NCI-H1105 (cell line): ENCODE data around the gene GRB10.

ENCODE experiments used
- DNase-seq: peaks from one replicate; lab custom pipeline; 2025; lab: John Stamatoyannopoulos, UW

Gene GRB10

DNA sequence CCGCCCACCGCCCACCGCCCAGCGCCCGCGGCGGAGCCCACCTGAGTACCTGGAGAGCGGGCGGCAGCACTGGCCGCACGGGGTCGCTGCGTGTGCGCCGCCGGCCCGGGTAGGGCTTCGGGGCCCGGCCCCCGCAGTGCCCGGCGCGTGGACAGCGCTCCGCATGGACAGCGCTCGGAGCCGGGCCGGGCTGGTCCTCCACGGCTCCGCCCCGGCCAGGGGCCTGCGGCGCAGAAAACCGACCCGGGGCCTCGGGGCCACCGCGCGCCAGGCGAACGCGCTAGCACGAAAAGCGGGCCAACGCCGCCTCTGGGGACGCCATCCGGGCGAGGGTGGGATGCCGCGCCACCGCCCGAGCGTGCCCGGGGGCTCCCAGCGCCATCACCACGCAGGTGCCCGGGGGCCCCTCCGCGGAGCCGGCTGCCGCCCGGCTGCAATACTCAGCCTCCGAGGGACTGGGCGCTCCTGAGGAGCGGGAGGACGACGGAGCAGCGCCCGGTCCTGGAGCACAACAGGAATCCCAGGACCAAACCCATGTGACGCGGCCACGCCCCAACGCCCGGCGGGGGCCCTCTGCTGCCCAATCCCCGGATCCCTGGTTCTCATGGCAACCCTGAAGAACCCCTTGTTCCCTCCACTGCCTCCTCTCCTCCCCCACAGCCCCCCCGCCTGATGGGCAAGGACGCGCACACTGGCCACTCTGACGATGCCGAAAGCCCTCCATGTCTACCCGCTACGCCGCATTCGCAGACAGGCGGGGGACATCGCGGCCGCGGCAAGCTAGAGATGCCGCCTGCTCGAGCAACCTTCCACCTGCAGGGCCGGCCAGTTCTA, at the start of gene GRB10:
Gene GRB10 (minus strand): TSS at position 522 of the 834 bp plus-strand sequence. CDS start 50,574 bp downstream, outside the sequence.
- peak; percentile 70 for DNase-seq

DNA sequence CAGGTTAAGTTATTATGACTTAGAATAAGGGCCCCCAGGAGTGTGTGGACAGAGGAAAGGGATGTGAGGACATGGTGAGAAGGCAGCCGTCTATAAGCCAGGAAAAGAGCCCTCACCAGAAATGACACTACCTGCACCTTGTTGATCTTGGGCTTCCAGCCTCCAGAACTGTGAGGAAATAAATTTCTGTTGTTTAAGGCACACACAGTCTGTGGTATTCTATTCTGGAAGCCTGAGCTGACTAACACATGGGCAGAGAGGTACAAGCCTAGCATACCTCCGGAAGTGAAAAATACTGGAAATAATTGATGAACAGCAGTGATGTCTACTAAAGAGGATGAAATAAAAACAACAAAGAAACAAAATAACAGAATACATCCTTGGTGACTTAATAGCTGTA, 46.1 kb upstream of the GRB10 start:
- DNase-seq: no peak

DNA sequence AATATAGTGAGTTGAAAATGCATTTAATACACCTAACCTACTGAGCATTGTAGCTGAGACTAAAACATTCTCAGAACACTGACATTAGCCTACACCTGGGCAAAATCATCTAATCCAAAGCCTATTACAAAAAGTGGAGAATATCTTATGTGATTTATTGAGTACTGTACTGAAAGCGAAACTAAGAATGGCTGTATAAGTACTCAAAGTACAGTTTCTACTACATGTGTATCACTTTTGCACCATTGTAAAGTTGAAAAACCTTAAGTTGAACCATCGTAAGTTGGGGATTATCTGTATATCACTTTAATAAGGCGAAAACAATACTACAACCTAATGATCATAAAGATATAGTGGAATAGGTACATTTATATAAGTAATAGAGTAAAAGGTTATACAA, 45.4 kb upstream of the GRB10 start:
- no peak for DNase-seq

DNA sequence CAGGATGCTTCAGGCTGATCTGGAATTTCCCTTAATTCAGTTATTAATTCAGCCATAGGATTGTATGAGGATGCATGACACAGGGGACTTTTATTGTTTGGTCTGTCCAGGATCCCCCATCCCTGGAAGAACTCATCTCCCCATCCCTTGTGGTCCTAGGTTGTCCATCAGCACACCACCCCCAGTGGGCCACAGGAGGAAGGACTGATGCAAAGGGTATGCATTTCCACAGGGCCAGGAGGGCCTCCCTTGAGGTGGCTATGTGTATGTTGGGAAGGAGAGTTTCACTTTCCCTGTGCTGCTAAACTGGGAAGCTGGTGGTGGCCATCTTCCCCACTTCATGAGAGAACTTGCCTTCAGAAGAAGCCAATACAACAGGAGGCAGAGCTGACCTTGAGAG, 44.6 kb upstream of the GRB10 start:
- no peak for DNase-seq

DNA sequence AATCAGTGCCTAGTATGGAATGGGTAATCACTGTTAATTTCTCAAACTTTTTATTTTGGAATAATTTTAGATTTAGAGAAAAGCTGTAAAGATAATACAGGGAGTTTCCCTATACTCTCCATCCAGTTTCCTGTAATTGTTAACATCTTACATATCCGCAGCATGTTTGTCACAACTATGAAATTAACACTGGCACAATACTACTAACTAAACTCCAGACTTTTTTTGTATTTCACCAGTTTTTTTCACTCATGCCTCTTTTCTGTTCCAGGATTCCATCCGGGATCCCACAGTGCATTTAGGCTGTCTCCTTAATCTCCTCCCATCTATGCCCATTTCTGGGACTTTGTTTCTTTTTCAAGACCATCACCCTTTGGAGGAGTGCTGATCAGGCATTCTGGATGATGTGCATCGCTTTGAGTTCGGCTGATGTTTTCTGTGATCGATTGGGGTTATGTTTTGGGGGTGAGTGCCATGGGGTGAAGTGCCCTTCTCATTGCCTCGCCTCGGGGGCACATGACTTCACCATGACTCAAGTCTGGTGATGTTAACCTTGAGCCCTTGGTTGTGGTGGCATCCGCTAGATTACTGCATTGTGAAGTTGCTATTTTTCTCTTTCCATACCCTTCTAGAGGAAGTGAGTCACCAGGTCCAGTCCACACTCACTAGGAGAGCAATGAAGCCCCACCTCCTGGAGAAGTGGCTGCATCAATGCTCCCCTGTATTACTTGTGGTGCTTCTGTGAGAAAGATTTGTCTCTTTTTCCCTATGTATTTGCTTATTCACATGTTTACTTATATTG, 43.9 kb upstream of the GRB10 start:
- DNase-seq: no peak

DNA sequence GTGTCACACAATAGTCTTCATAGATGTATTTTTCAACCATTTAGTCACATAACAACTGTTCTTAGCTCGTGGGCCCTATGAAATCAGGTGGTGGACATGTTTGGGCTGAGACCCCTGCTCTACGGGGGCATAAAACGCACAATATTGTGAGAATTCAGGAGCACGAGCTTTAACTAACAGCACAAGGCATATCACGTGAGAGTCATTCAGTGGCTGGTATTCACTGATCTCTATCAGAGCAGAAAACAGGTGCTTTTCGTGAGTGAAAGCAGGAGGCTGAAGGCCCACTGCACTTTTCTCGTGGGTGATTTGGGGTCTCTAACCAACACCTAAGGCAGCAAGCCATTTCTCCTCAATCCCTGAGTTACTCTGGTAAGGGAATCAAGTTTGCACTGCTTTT, 42.8 kb upstream of the GRB10 start:
- DNase-seq: no peak

DNA sequence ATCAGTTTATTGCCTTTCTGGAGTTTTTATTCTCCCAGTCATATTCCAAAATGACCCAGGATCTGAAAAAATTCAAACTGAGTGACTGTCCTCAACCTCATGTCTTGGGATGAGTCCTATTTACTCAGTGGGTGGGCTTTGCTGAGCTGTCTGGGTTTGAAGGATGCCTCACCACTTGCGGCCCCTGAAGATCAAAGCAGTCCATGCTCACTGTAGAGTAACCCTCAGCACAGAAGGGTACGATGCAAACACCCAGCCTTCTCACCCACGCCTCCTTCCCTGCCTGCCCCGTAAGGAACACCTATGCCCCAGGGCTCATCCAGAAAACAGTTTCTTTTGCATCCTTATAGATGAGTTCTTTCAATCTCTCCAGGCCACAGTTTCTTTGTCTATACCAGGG, 42.2 kb upstream of the GRB10 start:
- DNase-seq: no peak

DNA sequence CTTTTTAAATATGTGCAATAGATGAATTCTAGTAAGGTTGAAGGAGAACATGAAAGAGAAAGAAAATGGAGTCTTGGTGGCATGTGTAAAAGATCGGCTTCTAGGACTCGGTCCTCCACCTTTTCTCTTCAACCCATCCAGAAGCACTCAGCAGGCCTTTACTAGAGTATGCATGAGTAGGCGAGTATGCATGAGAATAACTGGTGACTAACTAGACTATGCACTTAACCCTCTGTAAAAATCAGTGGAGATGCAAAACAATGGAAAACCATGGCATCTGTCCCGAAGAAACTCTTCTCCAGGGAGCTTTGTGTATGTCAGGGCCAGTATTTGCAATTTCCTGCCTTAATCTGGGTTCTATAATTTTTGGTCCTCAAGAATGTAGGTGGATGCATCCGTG, 40.0 kb upstream of the GRB10 start:
- DNase-seq: no peak

DNA sequence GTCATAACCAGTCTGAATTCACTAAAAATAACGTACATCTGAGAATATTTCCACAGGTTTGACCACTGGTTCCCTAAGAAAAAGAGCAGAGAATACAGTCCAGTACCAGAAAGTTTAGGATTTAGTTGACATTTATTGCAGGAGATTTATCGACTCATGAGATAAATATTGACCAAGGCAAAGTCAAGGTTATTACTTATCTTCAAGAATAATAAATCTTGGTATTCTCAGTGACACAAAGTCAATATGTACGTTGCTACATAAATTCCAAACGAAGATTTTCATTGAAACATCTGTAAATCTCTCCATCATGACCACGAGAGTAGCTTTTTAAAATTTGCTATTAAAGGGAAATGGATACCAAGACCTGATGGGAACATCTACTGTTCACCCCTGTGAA, 39.4 kb upstream of the GRB10 start:
- DNase-seq: no peak

DNA sequence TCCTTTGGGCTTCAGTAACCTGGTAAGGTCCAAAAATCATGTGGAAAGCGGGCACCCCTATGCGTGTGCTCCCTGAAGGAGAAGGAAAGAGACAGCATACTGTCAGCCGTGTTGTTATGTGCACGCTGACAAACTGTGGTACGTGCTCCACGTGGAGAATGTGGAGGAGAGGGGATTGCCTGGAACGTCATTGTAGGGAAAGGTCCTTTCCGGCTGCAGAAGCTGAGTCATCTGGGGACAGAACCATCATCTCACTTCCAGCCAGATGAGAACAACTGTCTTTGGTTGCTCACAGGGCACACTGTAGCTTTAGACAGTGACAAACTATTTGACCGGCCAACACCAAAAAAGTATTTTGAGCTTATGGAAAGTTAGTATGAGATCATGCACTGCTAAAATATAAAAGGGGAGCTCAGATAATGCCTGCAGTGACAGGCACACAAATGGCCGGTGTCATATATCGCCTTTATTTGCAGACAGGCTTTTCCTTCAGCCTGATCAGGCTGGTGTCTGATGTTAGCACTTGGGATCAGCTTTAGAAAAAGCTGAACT, 38.8 kb upstream of the GRB10 start:
- DNase-seq: no peak

DNA sequence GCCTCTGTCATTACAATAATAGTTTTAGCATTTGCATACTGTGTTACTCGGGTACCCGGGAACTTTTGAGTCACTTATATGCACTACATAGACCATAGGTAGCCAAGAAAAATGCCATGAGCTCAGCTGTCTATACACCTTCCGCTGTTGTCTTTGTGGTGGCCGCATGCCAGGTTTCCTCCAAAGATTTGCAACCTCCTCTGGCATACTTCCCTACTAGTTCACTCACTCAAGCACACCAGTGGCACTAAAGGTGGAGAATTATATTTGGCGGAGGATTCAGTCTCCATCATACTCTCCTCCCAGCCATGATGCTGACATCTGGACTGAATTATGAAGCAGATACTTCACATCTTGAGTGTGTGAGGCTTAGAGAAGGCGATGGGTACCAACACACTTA, 35.6 kb upstream of the GRB10 start:
- DNase-seq: no peak

DNA sequence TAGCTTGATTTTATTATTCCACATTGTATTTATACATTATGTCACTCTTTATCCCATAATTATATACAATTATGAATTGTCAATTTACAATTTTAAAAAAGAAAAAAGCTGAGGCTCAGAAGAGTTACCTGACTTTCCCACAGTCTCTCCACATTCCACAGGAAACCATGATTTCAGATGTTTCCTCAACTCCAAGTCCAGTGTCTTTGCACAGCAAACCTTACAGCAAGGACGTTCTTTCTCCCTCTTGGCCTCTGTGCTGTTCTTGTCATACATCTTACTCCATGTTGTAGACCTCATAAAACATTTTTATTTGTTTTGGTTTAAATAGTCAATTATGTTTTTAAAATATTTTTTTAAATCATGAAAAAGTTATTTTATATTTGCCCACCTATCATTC, 34.9 kb upstream of the GRB10 start:
- no peak for DNase-seq

DNA sequence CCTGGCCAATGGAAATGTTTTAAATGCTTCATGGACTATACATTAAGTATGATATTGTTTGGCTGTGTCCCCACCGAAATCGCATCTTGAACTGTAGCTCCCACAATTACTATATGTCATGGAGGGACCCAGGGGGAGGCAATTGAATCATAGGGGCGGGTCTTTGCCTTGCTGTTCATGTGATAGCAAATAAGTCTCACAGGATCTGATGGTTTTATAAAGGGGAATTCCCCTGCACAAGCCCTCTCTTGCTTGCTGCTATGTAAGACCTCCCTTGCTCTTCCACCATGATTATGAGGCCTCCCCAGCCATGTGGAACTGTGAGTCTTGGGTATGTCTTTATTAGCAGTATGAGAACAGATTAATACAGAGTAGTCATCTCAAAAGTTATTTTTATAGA, 32.4 kb upstream of the GRB10 start:
- DNase-seq: no peak

DNA sequence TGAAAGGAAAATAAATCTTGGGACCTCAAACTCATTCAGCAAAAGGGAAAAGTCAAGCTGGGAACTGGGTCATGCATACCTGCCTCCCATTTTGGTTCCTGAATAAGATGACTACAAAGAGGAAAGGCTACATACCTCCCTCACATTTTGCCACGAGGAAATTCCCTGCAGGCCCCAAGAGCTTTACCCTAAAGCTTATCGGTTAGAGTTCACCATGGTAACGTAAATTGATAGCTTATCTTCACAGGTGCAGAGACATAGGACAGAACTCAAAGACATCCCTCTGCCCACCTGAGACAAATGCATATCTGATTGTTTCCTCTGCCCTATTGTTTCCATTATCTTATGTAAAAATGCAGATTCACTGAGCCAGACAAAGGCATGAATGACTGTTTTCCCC, 31.5 kb upstream of the GRB10 start:
- DNase-seq: no peak

DNA sequence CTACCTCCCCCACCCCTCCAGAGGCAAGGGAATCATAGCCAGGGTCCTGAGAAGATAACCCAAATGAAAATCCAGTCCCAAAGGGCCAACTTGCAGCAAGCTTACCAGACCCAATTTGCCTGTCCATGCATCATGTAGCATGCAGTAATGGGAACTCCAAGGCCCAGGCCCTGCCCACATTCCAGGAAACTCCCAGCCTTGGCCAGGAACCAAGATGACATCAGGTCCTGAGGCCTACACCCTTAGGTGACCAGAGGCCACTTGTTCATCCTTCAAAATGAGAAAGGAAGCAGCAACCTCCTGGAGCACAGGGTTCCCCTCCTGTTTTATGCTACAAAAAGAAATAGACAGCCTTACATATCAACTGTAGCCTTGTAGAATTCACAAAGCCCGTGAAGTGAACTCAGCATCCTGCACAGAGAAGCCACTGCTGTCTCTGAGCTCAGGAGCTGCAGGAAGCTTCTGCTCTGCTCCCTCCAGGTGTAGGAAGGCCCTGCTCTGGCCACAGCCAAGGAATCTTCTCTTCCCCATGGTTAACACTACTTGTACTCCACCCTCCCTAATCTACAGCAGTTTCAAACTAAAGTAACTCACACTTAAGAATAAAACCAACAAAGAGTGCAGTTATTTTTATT, 30.3 kb upstream of the GRB10 start:
- no peak for DNase-seq

DNA sequence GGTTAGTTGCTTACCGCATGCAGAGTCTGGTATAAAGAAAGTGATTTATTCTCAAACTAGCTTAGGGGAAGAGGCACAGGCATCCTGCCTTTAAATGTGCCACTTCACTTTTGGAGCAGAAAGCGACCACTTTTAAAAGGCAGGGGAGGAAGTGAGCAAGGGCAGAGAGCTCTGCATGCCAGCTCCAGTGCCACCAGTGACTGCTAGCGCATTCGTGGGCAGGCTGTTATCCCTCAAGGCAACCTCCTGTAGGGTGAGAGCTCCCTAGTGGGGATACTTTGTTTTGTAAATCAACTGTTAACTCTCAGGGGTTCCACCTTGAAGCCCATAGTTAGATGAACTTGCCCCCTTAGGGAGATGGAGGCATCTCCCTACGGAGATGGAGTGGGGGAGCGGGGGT, 29.4 kb upstream of the GRB10 start:
- DNase-seq: no peak

DNA sequence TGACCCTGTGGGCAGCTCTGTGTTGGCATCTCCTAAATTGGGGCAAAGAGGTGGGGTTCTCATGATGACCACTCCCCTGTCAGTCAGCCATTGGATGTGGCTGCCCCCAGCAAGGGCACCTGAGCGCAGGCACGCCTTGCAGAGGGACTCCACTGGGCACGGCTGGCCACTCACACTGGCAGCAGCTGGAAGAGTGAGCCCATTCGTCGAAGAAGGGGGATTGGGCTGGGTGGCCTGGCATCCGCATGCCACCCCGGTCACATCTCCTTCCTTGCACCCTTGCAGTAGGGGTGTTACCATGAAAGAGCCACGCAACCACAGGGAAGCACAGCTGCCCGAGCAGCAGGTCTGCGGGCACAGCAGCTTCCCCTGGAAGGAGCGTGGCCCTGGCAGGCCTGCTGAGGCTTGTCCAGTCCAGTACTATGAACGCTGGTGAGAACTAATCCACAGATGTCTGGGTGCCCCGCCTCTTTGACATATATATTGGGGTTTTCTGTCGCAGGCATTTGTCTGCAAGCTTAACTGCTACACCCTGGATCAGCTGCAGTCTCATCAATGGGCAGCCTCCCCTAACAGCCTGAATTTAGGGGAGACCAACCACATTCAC, 25.7 kb upstream of the GRB10 start:
- DNase-seq: no peak

DNA sequence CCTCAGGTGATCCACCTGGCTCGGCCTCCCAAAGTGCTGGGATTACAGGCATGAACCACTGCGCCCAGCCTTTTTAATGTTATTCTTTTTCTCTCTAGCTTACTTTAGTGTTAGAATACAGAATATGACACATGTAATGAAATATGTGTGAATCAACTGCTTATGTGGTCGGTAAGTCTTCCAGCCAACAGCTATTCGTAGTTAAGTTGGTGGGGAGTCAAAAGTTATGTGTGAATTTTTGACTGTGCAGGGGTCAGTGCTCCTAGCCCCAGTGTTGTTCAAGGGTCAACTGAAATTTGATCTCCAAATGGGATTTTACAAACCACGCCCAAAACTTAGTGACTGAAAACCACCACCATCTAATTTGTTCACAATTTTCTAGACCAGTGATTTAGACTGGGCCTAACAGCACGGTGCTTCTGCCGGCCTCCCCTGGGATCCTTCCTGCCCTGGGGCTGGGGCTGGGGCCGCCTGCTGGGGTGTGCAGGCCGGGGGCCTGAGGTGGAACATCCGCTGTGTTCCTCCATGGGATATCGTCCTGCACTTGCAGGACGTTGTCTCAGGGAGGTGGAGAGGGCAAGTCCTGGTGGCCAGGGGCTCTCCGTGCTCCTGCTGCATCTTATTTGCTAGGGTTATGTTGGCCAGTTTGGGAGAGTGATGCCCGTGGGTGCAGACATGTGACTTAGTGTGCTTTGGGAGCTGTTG, 24.5 kb upstream of the GRB10 start:
- no peak for DNase-seq

DNA sequence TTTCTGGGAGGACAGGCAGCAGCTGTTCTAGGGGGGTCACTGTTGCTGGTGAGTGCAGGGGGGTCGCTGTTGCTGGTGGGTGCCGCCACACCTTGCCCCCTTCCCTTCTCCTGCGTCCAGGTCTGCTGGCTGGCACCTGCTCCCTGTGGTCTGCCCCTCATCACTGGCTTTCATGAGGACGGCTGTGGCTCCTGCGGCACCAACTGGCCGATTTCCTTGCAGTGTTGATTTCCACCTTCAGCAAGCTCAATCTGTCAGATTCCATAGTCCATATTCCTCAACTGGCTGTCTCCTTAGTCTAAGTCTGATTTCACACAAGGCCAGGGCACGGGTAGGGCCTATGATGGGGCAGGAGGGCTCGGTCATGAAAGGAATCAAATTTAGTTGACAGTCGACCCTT, 23.4 kb upstream of the GRB10 start:
- no peak for DNase-seq

DNA sequence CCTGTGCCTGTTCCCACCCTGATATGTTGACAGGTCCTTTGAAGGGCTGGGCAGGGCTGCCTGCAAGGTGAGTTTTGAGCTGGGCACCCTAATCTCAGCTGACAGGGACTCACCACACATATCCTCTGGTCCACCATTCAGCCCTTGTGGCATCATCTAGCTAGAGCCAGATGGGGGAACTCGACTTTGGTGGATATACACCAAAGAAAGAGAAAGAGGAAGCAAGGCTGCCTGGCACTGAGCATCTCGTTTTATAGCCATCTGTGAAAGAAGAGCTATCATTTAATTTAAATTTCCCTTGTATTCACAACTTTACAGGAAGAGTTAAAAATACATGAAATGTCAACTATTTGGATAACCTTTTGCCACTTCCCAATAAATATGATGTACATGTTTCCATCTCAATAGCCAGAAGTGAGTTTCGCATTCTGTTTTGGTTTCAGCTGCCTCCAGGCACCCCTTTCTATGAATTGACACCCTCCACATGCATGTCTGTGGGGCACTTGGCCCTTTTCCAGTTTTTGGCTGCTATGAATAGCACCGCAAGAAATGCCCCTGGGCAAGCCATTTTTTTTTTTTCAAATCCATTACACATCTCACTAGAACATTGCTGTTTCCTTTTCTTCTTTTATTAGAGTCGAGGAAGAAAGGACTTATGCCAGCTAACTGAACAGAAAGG, 22.9 kb upstream of the GRB10 start:
- peak; percentile 51 for DNase-seq
